KMS-11 (cell line): ENCODE results near the gene TMPRSS9.

Source experiments
- H2AFZ ChIP-seq: fragments of 200-600 bp; sonication (generic); 2 replicates; pipeline ENCODE4 v1.6.1; 2016; ENCODE audit warnings: antibody characterized with exemption, mixed run types, low read depth
- H3K27ac ChIP-seq: fragments of 200-600 bp; sonication (generic); 2 replicates; pipeline ENCODE4 v1.6.1; 2016; ENCODE audit warnings: mild to moderate bottlenecking, mixed run types
- H3K27me3 ChIP-seq: fragments of 200-600 bp; sonication (generic); 2 replicates; pipeline ENCODE4 v1.6.1; 2017; ENCODE audit warnings: mild to moderate bottlenecking, low read depth, mixed run types, moderate library complexity; ENCODE audit not compliant: insufficient read depth
- H3K36me3 ChIP-seq: fragments of 200-600 bp; sonication (generic); 2 replicates; pipeline ENCODE4 v1.6.1; 2017; ENCODE audit warnings: mild to moderate bottlenecking, mixed run types; ENCODE audit not compliant: insufficient read depth
- H3K4me1 ChIP-seq: fragments of 200-600 bp; sonication (generic); 2 replicates; pipeline ENCODE4 v1.6.1; 2016; ENCODE audit warnings: mild to moderate bottlenecking, low read depth, mixed run types; ENCODE audit not compliant: poor library complexity, severe bottlenecking
- H3K4me2 ChIP-seq: fragments of 200-600 bp; sonication (generic); 2 replicates; pipeline ENCODE4 v1.7.0; 2016; ENCODE audit warnings: mild to moderate bottlenecking, mixed run types
- H3K4me3 ChIP-seq: fragments of 200-600 bp; sonication (generic); IDR thresholded peaks from 2 replicates; pipeline ENCODE4 v1.6.1; 2017; ENCODE audit warnings: low read depth, low read length, mixed read lengths; ENCODE audit not compliant: insufficient read depth
- H3K79me2 ChIP-seq: fragments of 200-600 bp; sonication (generic); 2 replicates; pipeline ENCODE4 v1.6.1; 2016; ENCODE audit warnings: low read depth, mixed run types; ENCODE audit not compliant: insufficient read depth
- H3K9ac ChIP-seq: fragments of 200-600 bp; sonication (generic); 2 replicates; pipeline ENCODE4 v1.6.1; 2016; ENCODE audit warnings: mild to moderate bottlenecking, mixed run types
- H4K20me1 ChIP-seq: fragments of 200-600 bp; sonication (generic); 2 replicates; pipeline ENCODE4 v1.6.1; 2016; ENCODE audit warnings: mild to moderate bottlenecking, mixed run types; ENCODE audit not compliant: insufficient read depth
- TF ChIP-seq, protein P1 (sequence below): fragments of 200-600 bp; sonication (generic); conservative IDR thresholded peaks from 2 replicates; pipeline ENCODE4 v1.6.1; 2017; ENCODE audit warnings: low read depth, mild to moderate bottlenecking, antibody characterized with exemption, low read length, moderate library complexity, mixed read lengths

The TMPRSS9 gene

DNA sequence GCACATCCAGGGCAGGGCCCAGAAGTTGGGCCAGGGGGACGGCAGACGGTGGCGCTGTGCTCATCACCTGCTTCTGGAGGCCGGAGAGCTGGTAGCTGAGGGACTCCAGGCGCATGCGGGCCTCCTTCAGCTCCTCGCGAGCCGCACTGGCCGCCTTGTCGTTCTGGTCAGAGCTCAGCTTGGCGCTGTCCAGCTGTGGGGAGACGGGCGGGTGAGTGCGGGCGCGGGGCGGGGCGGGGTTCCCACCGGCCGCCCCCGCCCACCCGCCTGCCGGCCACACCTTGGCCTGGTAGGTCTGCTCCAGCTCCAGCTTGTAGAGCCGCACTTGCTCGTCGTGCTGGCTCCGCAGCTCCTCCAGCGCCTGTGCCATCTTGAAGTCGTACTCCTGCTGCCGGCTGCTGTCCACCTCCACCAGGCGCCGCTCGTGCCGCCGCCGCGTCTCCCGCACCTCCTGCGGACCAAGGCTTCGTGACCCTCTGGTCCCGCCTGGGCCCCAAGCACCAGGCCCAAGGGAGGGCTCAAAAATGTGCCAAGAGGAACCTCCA is 74.7 kb downstream of the TMPRSS9 start:
- Histone ChIP-seq H3K27me3 (no peaks in the 10 kb centered on the region), H4K20me1 (no peaks in the 10 kb centered on the region), H3K27ac (no peak overlapping the region), H3K4me2 (no peak overlapping the region), H3K9ac (no peak overlapping the region), H2AFZ (no peak overlapping the region), H3K4me1 (no peaks in the 10 kb centered on the region), H3K79me2 (peaks cover 12% of the 10 kb centered on the region; the same call in 1 of the 2 replicates), H3K4me3 (no peak overlapping the region), H3K36me3 (no peaks in the 10 kb centered on the region; the same call in 1 of the 2 replicates)
- TF ChIP-seq, protein P1, sequence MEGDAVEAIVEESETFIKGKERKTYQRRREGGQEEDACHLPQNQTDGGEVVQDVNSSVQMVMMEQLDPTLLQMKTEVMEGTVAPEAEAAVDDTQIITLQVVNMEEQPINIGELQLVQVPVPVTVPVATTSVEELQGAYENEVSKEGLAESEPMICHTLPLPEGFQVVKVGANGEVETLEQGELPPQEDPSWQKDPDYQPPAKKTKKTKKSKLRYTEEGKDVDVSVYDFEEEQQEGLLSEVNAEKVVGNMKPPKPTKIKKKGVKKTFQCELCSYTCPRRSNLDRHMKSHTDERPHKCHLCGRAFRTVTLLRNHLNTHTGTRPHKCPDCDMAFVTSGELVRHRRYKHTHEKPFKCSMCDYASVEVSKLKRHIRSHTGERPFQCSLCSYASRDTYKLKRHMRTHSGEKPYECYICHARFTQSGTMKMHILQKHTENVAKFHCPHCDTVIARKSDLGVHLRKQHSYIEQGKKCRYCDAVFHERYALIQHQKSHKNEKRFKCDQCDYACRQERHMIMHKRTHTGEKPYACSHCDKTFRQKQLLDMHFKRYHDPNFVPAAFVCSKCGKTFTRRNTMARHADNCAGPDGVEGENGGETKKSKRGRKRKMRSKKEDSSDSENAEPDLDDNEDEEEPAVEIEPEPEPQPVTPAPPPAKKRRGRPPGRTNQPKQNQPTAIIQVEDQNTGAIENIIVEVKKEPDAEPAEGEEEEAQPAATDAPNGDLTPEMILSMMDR, result no peak

DNA sequence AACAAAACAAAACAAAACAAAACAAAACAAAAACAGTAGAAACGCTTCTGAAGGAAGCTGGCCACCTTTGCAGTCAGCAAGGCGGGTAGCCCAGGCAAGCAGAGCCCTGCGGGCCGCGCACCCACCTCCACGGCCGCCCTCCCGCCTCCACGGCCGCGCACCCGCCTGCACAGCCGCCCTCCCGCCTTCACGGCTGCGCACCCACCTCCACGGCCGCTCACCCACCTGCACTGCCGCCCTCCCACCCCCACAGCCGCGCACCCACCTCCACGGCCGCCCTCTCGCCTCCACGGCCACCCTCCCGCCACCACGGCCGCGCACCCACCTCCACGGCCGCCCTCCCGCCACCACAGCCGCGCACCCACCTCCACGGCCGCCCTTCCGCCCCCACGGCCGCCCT is 76.3 kb downstream of the TMPRSS9 start:
- H3K9ac ChIP-seq, result no peak overlapping the region
- H2AFZ ChIP-seq, result no peak overlapping the region
- no peaks in the 10 kb centered on the region for H3K27me3 ChIP-seq
- H3K36me3 ChIP-seq, result no peaks in the 10 kb centered on the region; the same call in 1 of the 2 replicates
- TF ChIP-seq, protein P1, result no peak
- no peaks in the 10 kb centered on the region for H3K4me1 ChIP-seq
- H3K4me2 ChIP-seq, result no peak overlapping the region
- H4K20me1 ChIP-seq, result no peaks in the 10 kb centered on the region
- peaks cover 20% of the 10 kb centered on the region; the same call in 1 of the 2 replicates for H3K79me2 ChIP-seq
- no peak overlapping the region for H3K4me3 ChIP-seq
- no peak overlapping the region for H3K27ac ChIP-seq

DNA sequence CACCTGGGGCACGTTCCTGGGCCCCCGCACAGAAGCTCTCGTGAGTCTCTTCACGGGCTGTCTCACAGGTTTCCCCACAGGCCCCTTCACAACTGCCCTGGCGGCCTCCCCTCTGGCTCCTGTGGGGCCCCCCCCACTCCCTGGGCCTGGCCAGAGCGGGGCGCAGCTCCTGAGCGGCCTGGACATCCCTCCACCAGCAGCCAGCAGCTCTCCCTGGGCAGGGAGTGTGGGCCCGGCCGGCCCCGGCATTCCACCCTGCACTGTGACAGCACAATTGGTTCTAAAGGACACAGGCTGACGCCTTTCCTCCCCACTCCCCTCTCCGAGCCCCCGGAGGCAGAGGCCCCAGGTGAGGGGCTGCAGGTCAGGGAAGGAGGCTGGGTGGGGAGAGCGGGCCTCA is 76.9 kb downstream of the TMPRSS9 start:
- Histone ChIP-seq H3K4me3 (no peak overlapping the region), H4K20me1 (no peaks in the 10 kb centered on the region), H3K4me1 (no peaks in the 10 kb centered on the region), H3K36me3 (no peaks in the 10 kb centered on the region; the same call in 1 of the 2 replicates), H3K27me3 (no peaks in the 10 kb centered on the region), H3K4me2 (no peak overlapping the region), H3K27ac (no peak overlapping the region), H2AFZ (no peak overlapping the region), H3K79me2 (peaks cover 25% of the 10 kb centered on the region; the same call in 1 of the 2 replicates), H3K9ac (no peak overlapping the region)
- TF ChIP-seq, protein P1, result no peak

DNA sequence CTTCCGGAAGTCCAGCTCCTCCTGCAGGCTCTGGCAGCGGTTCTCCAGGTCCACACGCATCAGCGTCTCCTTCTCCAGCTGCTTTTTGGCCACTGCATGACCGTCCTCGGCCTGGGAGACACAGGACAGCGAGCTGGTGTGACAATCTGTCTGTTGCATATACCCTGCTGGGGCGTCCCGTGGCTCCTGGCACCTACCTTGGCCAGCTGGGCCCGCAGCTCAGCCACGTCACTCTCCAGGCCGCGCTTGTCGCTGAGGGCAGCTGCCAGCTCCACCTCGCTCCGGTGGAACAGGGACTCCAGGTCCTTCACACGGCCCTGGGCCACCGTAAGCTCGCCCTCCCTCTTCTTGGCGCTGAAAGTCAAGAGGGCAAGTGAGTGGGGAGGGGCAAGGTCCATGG is 78.1 kb downstream of the TMPRSS9 start:
- H3K27me3 ChIP-seq, result no peaks in the 10 kb centered on the region
- H3K4me3 ChIP-seq, result no peak overlapping the region
- H3K79me2 ChIP-seq, result peaks cover 37% of the 10 kb centered on the region; the same call in 1 of the 2 replicates
- H3K9ac ChIP-seq, result no peak overlapping the region
- no peak overlapping the region for H3K27ac ChIP-seq
- TF ChIP-seq, protein P1, result no peak
- peaks cover 6% of the 10 kb centered on the region; the same call in 1 of the 2 replicates for H3K36me3 ChIP-seq
- no peak overlapping the region for H3K4me2 ChIP-seq
- H4K20me1 ChIP-seq, result no peaks in the 10 kb centered on the region
- no peaks in the 10 kb centered on the region for H3K4me1 ChIP-seq
- H2AFZ ChIP-seq, result no peak overlapping the region
